ENCODE measurements around the gene DOC2B. TPM values are rescaled to one million over a fixed set of nuclear protein-coding genes. Genes with fewer than 3 reads are reported as not detected.

The DOC2B gene
- polyA plus RNA-seq, 3 donors, result 0.02 to 0.19 TPM; not detected in 1

GRCh38 chr17:183021-183420 lies 1.6 kb upstream of the DOC2B start:
- Histone ChIP-seq H4K20me1 (ENCODE audit: insufficient read depth, low read length) (no peaks in the 10 kb centered on the region), H3K9me3 (replicated peaks in 1 of 2; ENCODE audit: control insufficient read depth in 1 of 2, insufficient read depth in 1 of 2, low read length in 2 of 2) (peaks cover 0 to 6% of the 10 kb centered on the region in 2 donors), H3K36me3 (replicated peaks in 1 of 2; ENCODE audit: control insufficient read depth in 1 of 2, insufficient read depth in 2 of 2, low read length in 2 of 2) (no peaks in the 10 kb centered on the region), H2AFZ (ENCODE audit: insufficient read depth, low read depth, low read length, poor library complexity, severe bottlenecking) (no peak overlapping the region), H3K27me3 (ENCODE audit: control insufficient read depth in 2 of 2, insufficient read depth in 2 of 2, low read length in 2 of 2) (peaks cover 9 to 55% of the 10 kb centered on the region in 2 donors), H3K4me1 (ENCODE audit: control insufficient read depth in 1 of 2, insufficient read depth in 2 of 2, low read length in 2 of 2) (peaks cover 11 to 28% of the 10 kb centered on the region in 2 donors), H3K9ac (ENCODE audit: insufficient read depth, low read length, poor library complexity, severe bottlenecking) (no peak overlapping the region), H3K4me2 (replicated peaks; ENCODE audit: extremely low read depth, low read length, poor library complexity, severe bottlenecking) (no peak overlapping the region), H3K4me3 (replicated peaks in 1 of 3; ENCODE audit: low read depth in 2 of 3, low read length in 3 of 3) (no peak overlapping the region), H3K79me2 (ENCODE audit: insufficient read depth, low read length) (no peaks in the 10 kb centered on the region), H3K27ac (ENCODE audit: low read depth in 1 of 2, low read length in 2 of 2) (no peak overlapping the region)
- Mint-ChIP-seq H3K4me3 (peak overlapping the region in 1 of 2 donors; percentile 86), H3K4me1 (peaks cover 28% of the 10 kb centered on the region), H3K9me3 (peaks cover 0 to 6% (median 2%) of the 10 kb centered on the region in 7 donors), H3K27ac (no peak overlapping the region), H3K27me3 (ENCODE audit: low read depth in 3 of 3) (peaks cover 44 to 72% (median 52%) of the 10 kb centered on the region in 3 donors), H3K36me3 (peaks cover 0 to 5% of the 10 kb centered on the region in 2 donors)
- DNase-seq, result no peak
- intact Hi-C loops (cut with micrococcal nuclease), result no loop called here
- TF ChIP-seq CTCF (IDR thresholded peaks at IDR 0.05), result no peak
- 73% methylated on average over 3 of the region's 8 CpGs for WGBS (ENCODE audit: insufficient coverage)

GRCh38 chr17:182050-182751 lies 751 bp upstream of the DOC2B start:
- Histone ChIP-seq H4K20me1 (ENCODE audit: insufficient read depth, low read length) (no peaks in the 10 kb centered on the region), H3K79me2 (ENCODE audit: insufficient read depth, low read length) (no peaks in the 10 kb centered on the region), H3K4me2 (replicated peaks; ENCODE audit: extremely low read depth, low read length, poor library complexity, severe bottlenecking) (peak overlapping the region; percentile 67), H3K9me3 (replicated peaks in 1 of 2; ENCODE audit: control insufficient read depth in 1 of 2, insufficient read depth in 1 of 2, low read length in 2 of 2) (peaks cover 0 to 6% of the 10 kb centered on the region in 2 donors), H3K4me1 (ENCODE audit: control insufficient read depth in 1 of 2, insufficient read depth in 2 of 2, low read length in 2 of 2) (peaks cover 11 to 28% of the 10 kb centered on the region in 2 donors), H3K9ac (ENCODE audit: insufficient read depth, low read length, poor library complexity, severe bottlenecking) (no peak overlapping the region), H2AFZ (ENCODE audit: insufficient read depth, low read depth, low read length, poor library complexity, severe bottlenecking) (peak overlapping the region; percentile 22), H3K27ac (ENCODE audit: low read depth in 1 of 2, low read length in 2 of 2) (no peak overlapping the region), H3K36me3 (replicated peaks in 1 of 2; ENCODE audit: control insufficient read depth in 1 of 2, insufficient read depth in 2 of 2, low read length in 2 of 2) (no peaks in the 10 kb centered on the region), H3K4me3 (replicated peaks in 1 of 3; ENCODE audit: low read depth in 2 of 3, low read length in 3 of 3) (peak overlapping the region in 1 of 3 experiments; percentile 56), H3K27me3 (ENCODE audit: control insufficient read depth in 2 of 2, insufficient read depth in 2 of 2, low read length in 2 of 2) (peaks cover 9 to 55% of the 10 kb centered on the region in 2 donors)
- no peak overlapping the region for H3K27ac Mint-ChIP-seq
- no peak for TF ChIP-seq CTCF (IDR thresholded peaks at IDR 0.05)
- H3K4me3 Mint-ChIP-seq, result peak overlapping the region; percentile 18 to 86
- intact Hi-C loops (cut with micrococcal nuclease), result no loop called here
- DNase-seq, result no peak
- H3K9me3 Mint-ChIP-seq, result peaks cover 0 to 6% (median 3%) of the 10 kb centered on the region in 7 donors
- H3K36me3 Mint-ChIP-seq, result peaks cover 0 to 5% of the 10 kb centered on the region in 2 donors
- peaks cover 48 to 79% (median 56%) of the 10 kb centered on the region in 3 donors for H3K27me3 Mint-ChIP-seq (ENCODE audit: low read depth in 3 of 3)
- peaks cover 28% of the 10 kb centered on the region for H3K4me1 Mint-ChIP-seq
- WGBS (ENCODE audit: insufficient coverage), result 49% methylated on average over 16 of the region's 18 CpGs
